Measurements from ENCODE around the gene IL16.
"Not testable (repeated sequence)": the region's sequence is repeated elsewhere in the genome, so short reads cannot be mapped to it uniquely, and the experiment has no call there.

IL16 gene

GRCh38 chr15:81341351-81341750 lies 144.7 kb downstream of the IL16 start:
- no peak for DNase-seq

- DNase-seq, result no peak
Measured at GRCh38 chr15:81343371-81343770, 146.7 kb downstream of the IL16 start.

- no peak for DNase-seq
Measured at GRCh38 chr15:81346611-81347010, 149.9 kb downstream of the IL16 start.

- no peak for DNase-seq
Measured at GRCh38 chr15:81347910-81348309, 151.2 kb downstream of the IL16 start.

- not testable (repeated sequence) for DNase-seq
Measured at GRCh38 chr15:81348691-81349090, 152.0 kb downstream of the IL16 start.

GRCh38 chr15:81349271-81349670 lies 152.6 kb downstream of the IL16 start:
- no peak for DNase-seq

- DNase-seq, result no peak
Measured at GRCh38 chr15:81351651-81352050, 155.0 kb downstream of the IL16 start.

GRCh38 chr15:81356252-81356651 lies 159.6 kb downstream of the IL16 start:
- DNase-seq, result no peak

GRCh38 chr15:81357180-81357686 lies 160.6 kb downstream of the IL16 start:
- DNase-seq, result no peak

GRCh38 chr15:81358248-81358647 lies 161.6 kb downstream of the IL16 start:
- no peak for DNase-seq

GRCh38 chr15:81360491-81360890 lies 163.8 kb downstream of the IL16 start:
- no peak for DNase-seq

- no peak for DNase-seq
Measured at GRCh38 chr15:81361891-81362290, 165.2 kb downstream of the IL16 start.

GRCh38 chr15:81362790-81363189 lies 166.1 kb downstream of the IL16 start:
- DNase-seq, result no peak

GRCh38 chr15:81363276-81363675 lies 166.6 kb downstream of the IL16 start:
- no peak for DNase-seq

All from T-helper 2 cell (primary cell).